Stomach (tissue), 9 donors: ENCODE results near the gene FUCA1. TPM values are rescaled to one million over a fixed set of nuclear protein-coding genes. Genes with fewer than 3 reads are reported as not detected.

Source experiments
- DNase-seq, 2 donors: peaks; one replicate each; pipeline versions ENCODE4 v3.0.0 to v3.0.0-alpha.2; 2013 to 2019
- H3K27ac ChIP-seq, 5 donors: fragments of 200-600 bp in 4 of 5; sonication (generic) in 4 of 5; one replicate each; pipeline ENCODE4 v1.5.1; 2013 to 2019; ENCODE audit warnings: mild to moderate bottlenecking in 1 of 5, moderate library complexity in 1 of 5
- H3K27me3 ChIP-seq, 3 donors: fragments of 200-600 bp; sonication (generic); one replicate each; pipeline ENCODE4 v1.5.1; 2017 to 2019; ENCODE audit warnings: mixed run types in 1 of 3
- H3K36me3 ChIP-seq, 4 donors: fragments of 200-600 bp; sonication (generic); 1 replicate in 3 of 4; 2 replicates in 1 of 4; pipeline ENCODE4 v1.5.1; 2016 to 2019
- H3K4me1 ChIP-seq, 4 donors: fragments of 200-600 bp; sonication (generic); one replicate each; pipeline ENCODE4 v1.5.1; 2016 to 2019
- H3K4me3 ChIP-seq, 4 donors: fragments of 200-600 bp; sonication (generic) in 3 of 4; one replicate each; pipeline ENCODE4 v1.5.1; 2016 to 2019; ENCODE audit warnings: mild to moderate bottlenecking in 1 of 4
- H3K9me3 ChIP-seq, 4 donors: fragments of 200-600 bp; sonication (generic); one replicate each; pipeline ENCODE4 v1.5.1; 2016 to 2019
- EP300 ChIP-seq: sonication (generic); formaldehyde crosslinking; IDR thresholded peaks from one replicate; pipeline ENCODE4 v1.6.1; 2017; ENCODE audit warnings: antibody characterized with exemption
- POLR2A ChIP-seq, 4 donors: fragments of 450-650 bp; IDR thresholded peaks; one replicate each; pipeline ENCODE4 v1.6.1; 2016; ENCODE audit warnings: antibody characterized with exemption in 4 of 4, control low read depth in 2 of 4, mild to moderate bottlenecking in 1 of 4, moderate library complexity in 1 of 4
- POLR2AphosphoS5 ChIP-seq, 3 donors: sonication (generic); formaldehyde crosslinking; IDR thresholded peaks; one replicate each; pipeline ENCODE4 v1.6.1; 2016; ENCODE audit warnings: antibody characterized with exemption in 3 of 3
- WGBS, 5 donors: extraction: QIAGEN DNeasy Blood & Tissue Kit in 3 of 5; methylation state at CpG; one replicate each; pipeline versions ENCODE4 v1.1.5 to v1.1.7; 2013 to 2018; 5-methylcytosine and 5-hydroxymethylcytosine counted together
- intact Hi-C: fragments of 100-400 bp; cut with DNase I; formaldehyde crosslinking; loops from one replicate; pipeline ENCODE4 v1.15.1; 2023; ENCODE audit warnings: low total_unique reads
- polyA plus RNA-seq, 3 donors: library from polyadenylated mRNA; stranded (reverse); fragments of 200-250 nt; gene quantifications; one replicate each; pipeline ENCODE4 v1.2.3, GENCODE V29; 2013
- total RNA-seq, 5 donors: library from RNA; depleted of rRNA; stranded (reverse); fragments of >200 nt; gene quantifications; one replicate each; pipeline versions ENCODE4 v1.1.0 to v1.2.3, GENCODE V29; 2014 to 2016
- TF ChIP-seq, protein P1 (sequence below), 7 experiments: fragments of 450-650 bp in 4 of 7; fragments of 200-600 bp in 3 of 7; sonication (generic) in 3 of 7; IDR thresholded peaks; one replicate each; pipeline ENCODE4 v1.5.1; 2016 to 2019; ENCODE audit warnings: antibody characterized with exemption in 7 of 7, control low read depth in 2 of 7, mild to moderate bottlenecking in 1 of 7
- donor health status: healthy with polysubstance abuse.
- donor health status: Bipolar disorder and iron deficiency.
- donor health status: healthy.

The FUCA1 gene
- total and polyA plus RNA-seq, 8 donors, result 4.1 to 80.0 (median 23.0) TPM

DNA sequence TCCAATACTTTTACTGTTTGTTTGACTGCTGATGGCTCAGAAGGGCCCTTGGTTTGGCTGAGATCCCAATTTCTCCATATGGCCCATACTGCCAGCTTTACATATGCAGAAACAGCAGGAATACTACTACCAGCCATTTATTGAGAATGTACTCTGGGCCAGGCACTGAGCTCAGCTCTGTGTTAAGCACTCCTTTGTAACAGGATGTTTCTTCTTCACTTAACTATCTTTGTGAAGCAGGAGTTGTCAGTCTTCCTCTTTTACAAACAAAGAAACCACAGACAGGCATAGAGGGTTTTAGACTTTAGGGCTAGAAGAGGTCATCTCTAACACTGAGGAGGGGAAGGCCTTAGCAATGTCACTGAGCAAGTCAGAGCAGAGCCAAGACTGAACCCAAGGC lies 51.2 kb downstream of the FUCA1 start:
- Histone ChIP-seq H3K4me1 (no peaks in the 10 kb centered on the region), H3K27ac (no peak overlapping the region), H3K36me3 (peaks cover 41 to 86% (median 83%) of the 10 kb centered on the region in 4 donors), H3K27me3 (no peaks in the 10 kb centered on the region), H3K9me3 (no peaks in the 10 kb centered on the region), H3K4me3 (no peak overlapping the region)
- intact Hi-C loops, result no loop called here
- TF ChIP-seq, protein P1, sequence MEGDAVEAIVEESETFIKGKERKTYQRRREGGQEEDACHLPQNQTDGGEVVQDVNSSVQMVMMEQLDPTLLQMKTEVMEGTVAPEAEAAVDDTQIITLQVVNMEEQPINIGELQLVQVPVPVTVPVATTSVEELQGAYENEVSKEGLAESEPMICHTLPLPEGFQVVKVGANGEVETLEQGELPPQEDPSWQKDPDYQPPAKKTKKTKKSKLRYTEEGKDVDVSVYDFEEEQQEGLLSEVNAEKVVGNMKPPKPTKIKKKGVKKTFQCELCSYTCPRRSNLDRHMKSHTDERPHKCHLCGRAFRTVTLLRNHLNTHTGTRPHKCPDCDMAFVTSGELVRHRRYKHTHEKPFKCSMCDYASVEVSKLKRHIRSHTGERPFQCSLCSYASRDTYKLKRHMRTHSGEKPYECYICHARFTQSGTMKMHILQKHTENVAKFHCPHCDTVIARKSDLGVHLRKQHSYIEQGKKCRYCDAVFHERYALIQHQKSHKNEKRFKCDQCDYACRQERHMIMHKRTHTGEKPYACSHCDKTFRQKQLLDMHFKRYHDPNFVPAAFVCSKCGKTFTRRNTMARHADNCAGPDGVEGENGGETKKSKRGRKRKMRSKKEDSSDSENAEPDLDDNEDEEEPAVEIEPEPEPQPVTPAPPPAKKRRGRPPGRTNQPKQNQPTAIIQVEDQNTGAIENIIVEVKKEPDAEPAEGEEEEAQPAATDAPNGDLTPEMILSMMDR (IDR thresholded peaks at IDR 0.05), result no peak
- TF ChIP-seq EP300 (no peak), POLR2AphosphoS5 (IDR thresholded peaks at IDR 0.05) (no peak), POLR2A (IDR thresholded peaks at IDR 0.05) (no peak)
- DNase-seq, result no peak

DNA sequence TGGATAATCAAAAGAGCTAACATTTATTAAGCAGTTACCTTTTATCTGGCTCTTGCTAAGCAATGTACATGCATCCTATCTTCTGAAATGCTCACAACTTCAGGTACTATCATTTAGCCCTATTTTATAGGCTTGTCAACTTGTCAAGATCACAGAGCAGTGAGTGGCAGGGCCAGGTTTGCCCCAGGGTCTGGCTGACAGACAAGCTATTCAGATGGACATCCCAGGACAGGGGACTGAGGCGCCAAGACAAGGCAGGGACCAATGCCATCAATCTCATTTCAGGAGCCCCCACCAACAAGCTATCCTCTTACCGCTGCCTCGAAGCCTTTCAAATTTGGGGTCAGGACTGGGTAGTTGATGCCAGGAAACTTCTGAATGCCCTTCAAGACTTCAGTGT lies 51.7 kb downstream of the FUCA1 start:
- Histone ChIP-seq H3K27me3 (no peaks in the 10 kb centered on the region), H3K4me3 (no peak overlapping the region), H3K4me1 (peaks cover 0 to 2% (median 2%) of the 10 kb centered on the region in 4 donors), H3K27ac (no peak overlapping the region), H3K36me3 (peaks cover 41 to 92% (median 87%) of the 10 kb centered on the region in 4 donors), H3K9me3 (no peaks in the 10 kb centered on the region)
- intact Hi-C loops, result no loop called here
- WGBS, 5 donors, result 89 to 98% (median 94%) methylated on average over 3 of the region's 3 CpGs
- no peak for DNase-seq
- TF ChIP-seq EP300 (no peak), POLR2A (IDR thresholded peaks at IDR 0.05) (no peak), POLR2AphosphoS5 (IDR thresholded peaks at IDR 0.05) (no peak)
- TF ChIP-seq, protein P1 (IDR thresholded peaks at IDR 0.05), result no peak

DNA sequence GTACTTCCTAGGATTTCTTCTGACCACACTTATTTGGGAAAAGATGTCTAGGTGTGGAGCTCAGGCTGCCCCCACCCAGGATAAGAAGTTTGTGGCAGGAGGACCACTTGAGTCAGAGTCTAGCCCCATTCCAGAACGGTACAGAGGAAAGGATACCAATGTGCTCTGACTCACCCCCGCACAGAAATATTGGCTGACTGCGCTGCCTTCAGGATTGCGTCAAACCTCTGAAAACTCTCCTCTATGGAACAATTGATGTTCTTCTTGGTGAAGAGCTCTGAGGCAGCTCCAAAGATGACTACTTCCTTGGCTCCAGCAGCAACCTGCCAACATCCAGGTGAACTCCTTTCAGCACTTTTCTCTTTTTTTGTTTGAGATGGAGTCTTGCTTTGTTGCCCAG lies 54.1 kb downstream of the FUCA1 start:
- no peak for DNase-seq
- TF ChIP-seq, protein P1 (IDR thresholded peaks at IDR 0.05), result no peak
- TF ChIP-seq POLR2AphosphoS5 (IDR thresholded peaks at IDR 0.05) (no peak), POLR2A (IDR thresholded peaks at IDR 0.05) (no peak), EP300 (no peak)
- 91 to 96% (median 93%) methylated on average over 4 of the region's 4 CpGs for WGBS, 5 donors
- Histone ChIP-seq H3K27ac (no peak overlapping the region), H3K4me3 (no peak overlapping the region), H3K36me3 (peaks cover 41 to 79% (median 76%) of the 10 kb centered on the region in 4 donors), H3K4me1 (peaks cover 8 to 22% (median 18%) of the 10 kb centered on the region in 4 donors), H3K27me3 (no peaks in the 10 kb centered on the region), H3K9me3 (no peaks in the 10 kb centered on the region)
- intact Hi-C loops, result no loop called here

DNA sequence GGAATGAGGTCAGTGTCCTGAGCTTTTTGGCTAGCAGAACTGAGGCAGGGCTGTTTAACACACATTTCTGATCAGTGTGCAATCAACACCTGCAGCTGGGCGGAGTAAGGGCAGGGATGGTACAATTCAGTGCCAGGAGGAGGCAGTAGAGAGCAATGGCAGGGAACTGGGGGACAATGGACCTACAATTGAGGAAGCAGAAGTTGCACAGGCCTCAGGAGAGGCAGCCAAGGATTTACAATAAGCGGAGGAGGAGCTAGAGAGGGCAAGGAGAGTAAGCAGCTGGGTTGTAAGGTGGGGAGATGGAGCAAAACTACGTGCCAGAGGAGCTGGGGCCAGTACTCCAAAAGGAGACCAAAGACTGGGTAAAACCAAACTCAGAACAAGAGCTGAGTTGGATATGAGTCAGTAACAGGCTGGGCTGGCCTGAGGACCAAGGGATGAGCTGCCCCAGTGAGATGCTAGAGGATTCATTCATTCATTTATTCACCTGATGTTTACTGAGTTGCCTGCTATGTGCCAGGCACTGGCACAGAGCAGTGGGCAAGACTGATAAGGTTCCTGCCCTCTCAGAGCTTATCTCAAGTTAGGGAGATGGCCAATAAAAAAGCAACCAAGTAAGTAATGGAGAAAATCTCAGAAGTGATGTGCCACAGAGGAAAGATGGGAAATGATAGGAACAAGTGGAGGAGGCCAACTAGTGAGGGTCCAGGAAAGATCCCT lies 57.1 kb downstream of the FUCA1 start:
- H3K4me3 ChIP-seq, result no peak overlapping the region
- peaks cover 25 to 79% (median 67%) of the 10 kb centered on the region in 4 donors for H3K36me3 ChIP-seq
- peaks cover 8 to 22% (median 18%) of the 10 kb centered on the region in 4 donors for H3K4me1 ChIP-seq
- H3K27ac ChIP-seq, result peak overlapping the region in 3 of 5 donors; percentile 27 to 56 (median 42)
- peak; percentile 59 to 87 for DNase-seq
- WGBS, 5 donors, result 41 to 54% (median 50%) methylated on average over 3 of the region's 3 CpGs
- H3K27me3 ChIP-seq, result no peaks in the 10 kb centered on the region
- H3K9me3 ChIP-seq, result no peaks in the 10 kb centered on the region
- TF ChIP-seq POLR2AphosphoS5 (IDR thresholded peaks at IDR 0.05) (peak in 1 of 3 donors; percentile 39), EP300 (no peak)
- TF ChIP-seq, protein P1 (IDR thresholded peaks at IDR 0.05), result peak in 5 of 7 experiments; percentile 27 to 73 (median 52)
- intact Hi-C loops, result no loop called here
